C4-2B (cell line): Measurements from ENCODE around the gene SOBP.

Experiments used
- CTCF ChIP-seq: fragments of 450-650 bp; conservative IDR thresholded peaks from 2 replicates; pipeline ENCODE4 v1.5.1; 2017; ENCODE audit warnings: mild to moderate bottlenecking
- ZFX ChIP-seq: fragments of 450-650 bp; IDR thresholded peaks from 2 replicates; pipeline ENCODE4 v1.6.1; 2017

GRCh38 chr6:107571354-107571753 lies 81.4 kb downstream of the SOBP start:
- TF ChIP-seq CTCF, result no peak
- TF ChIP-seq ZFX, result no peak
